Ovary (tissue), 9 donors: Measurements from ENCODE around the gene BORCS6. TPM values are rescaled to one million over a fixed set of nuclear protein-coding genes. Genes with fewer than 3 reads are reported as not detected.
"Not testable (repeated sequence)": the region's sequence is repeated elsewhere in the genome, so short reads cannot be mapped to it uniquely, and the experiment has no call there.

ENCODE experiments used
- DNase-seq, 5 donors: peaks; one replicate each; pipeline ENCODE4 v3.0.0-alpha.2; 2019 to 2020
- H3K27ac ChIP-seq, 2 donors: fragments of 200-600 bp; one replicate each; pipeline versions ENCODE4 v1.5.1 to v1.8.0; 2019 to 2022
- H3K27me3 ChIP-seq: fragments of 200-600 bp; one replicate; pipeline ENCODE4 v1.8.0; 2022
- H3K36me3 ChIP-seq: fragments of 200-600 bp; sonication (generic); one replicate; pipeline ENCODE4 v1.5.1; 2019
- H3K4me1 ChIP-seq: one replicate; pipeline ENCODE4 v1.8.1; 2013; ENCODE audit warnings: mild to moderate bottlenecking, moderate library complexity; ENCODE audit not compliant: insufficient read depth
- H3K4me3 ChIP-seq: fragments of 200-600 bp; sonication (generic); one replicate; pipeline ENCODE4 v1.5.1; 2017
- H3K9me3 ChIP-seq, 2 donors: fragments of 200-600 bp in 1 of 2; sonication (generic) in 1 of 2; one replicate each; pipeline versions ENCODE4 v1.5.1 to v1.8.1; 2013 to 2019; ENCODE audit warnings: mild to moderate bottlenecking in 1 of 2, moderate library complexity in 1 of 2
- EP300 ChIP-seq: sonication (generic); formaldehyde crosslinking; IDR thresholded peaks from one replicate; pipeline ENCODE4 v1.6.1; 2017; ENCODE audit warnings: antibody characterized with exemption
- POLR2A ChIP-seq: fragments of 450-650 bp; IDR thresholded peaks from one replicate; pipeline ENCODE4 v1.6.1; 2017; ENCODE audit warnings: antibody characterized with exemption, mild to moderate bottlenecking, moderate library complexity
- WGBS, 3 donors: extraction: QIAGEN DNeasy Blood & Tissue Kit in 1 of 3; methylation state at CpG; one replicate each; pipeline versions ENCODE4 v1.1.5 to v1.1.7; 2013 to 2017; 5-methylcytosine and 5-hydroxymethylcytosine counted together
- intact Hi-C, 4 donors: fragments of 100-400 bp; cut with DNase I; formaldehyde crosslinking; loops; one replicate each; pipeline versions ENCODE4 v1.11.0 to v1.15.1; 2022 to 2023
- polyA plus RNA-seq, 2 donors: library from polyadenylated mRNA; stranded (reverse); fragments of 200-250 nt in 1 of 2; fragments of 350-450 nt in 1 of 2; fragmentation: Illumina TruSeq in 1 of 2; extraction: RNeasy Lipid Tissue Mini Kit (QIAGEN cat#74804) in 1 of 2; gene quantifications; one replicate each; pipeline ENCODE4 v1.2.3, GENCODE V29; 2013 to 2014
- total RNA-seq, 7 donors: library from RNA; depleted of rRNA in 2 of 7; stranded (reverse); fragments of >200 nt in 2 of 7; fragmentation: NEBNext Ultra II Directional in 3 of 7; extraction: Animal tissue kit (Norgen Biotek cat#: 25700) in 3 of 7; gene quantifications; one replicate each; pipeline versions ENCODE4 v1.1.0 to v1.2.4, GENCODE V29; 2016 to 2023
- TF ChIP-seq, protein P1 (sequence below), 3 donors: fragments of 450-650 bp in 2 of 3; fragments of 200-600 bp in 1 of 3; IDR thresholded peaks; one replicate each; pipeline versions ENCODE4 v1.5.1 to v1.8.0; 2016 to 2022; ENCODE audit warnings: antibody characterized with exemption in 3 of 3, mild to moderate bottlenecking in 1 of 3
- donor health status: DM: no; HTN: no; CAD: no; lungs with moderate emphysema.
- donor health status: DM: no; HTN: no; CAD: no.
- donor health status: Bipolar disorder and iron deficiency.
- donor health status: DM: yes; HTN: yes; CAD: no.
- donor health status: DM: no; HTN: no; CAD: no.
- donor health status: DM: yes; HTN: yes; CAD: no.

Gene BORCS6
- total and polyA plus RNA-seq, 9 donors: 1.3 to 7.2 (median 6.7) TPM

DNA sequence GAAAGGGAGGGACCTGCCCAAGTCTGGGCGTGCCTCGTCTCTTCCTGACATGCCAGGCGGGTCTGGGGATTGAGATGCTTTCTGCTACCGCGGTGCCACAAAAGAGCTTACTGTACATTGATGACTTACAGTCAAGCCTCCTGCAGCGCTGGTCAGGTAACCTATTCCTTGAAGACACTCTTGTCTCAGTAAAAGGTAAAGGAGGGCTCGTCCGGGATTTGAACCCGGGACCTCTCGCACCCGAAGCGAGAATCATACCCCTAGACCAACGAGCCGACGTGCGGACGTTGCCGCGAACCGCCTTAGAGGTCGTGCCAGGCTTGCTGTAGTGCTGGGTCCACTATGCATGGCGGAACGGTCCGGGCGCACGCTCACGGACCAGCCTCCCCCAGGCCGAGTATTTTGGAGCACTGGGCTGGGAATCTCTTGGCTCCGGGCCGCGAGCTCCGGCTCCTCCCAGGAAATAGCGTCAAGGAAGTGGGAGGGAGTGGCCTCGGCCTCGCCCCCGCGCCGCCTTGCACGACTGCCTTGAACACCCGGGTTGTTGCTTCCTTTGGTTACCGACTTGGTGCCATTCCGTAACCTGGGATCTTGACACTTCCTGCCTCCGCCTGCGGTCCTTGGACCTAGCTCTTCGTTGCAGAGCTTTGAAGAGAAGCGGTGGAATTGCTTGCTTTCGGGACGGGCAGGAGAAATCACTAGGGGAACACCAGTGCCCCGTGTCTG, 32.8 kb upstream of the BORCS6 start:
- TF ChIP-seq POLR2A (peak; percentile 84), EP300 (no peak)
- TF ChIP-seq, protein P1, sequence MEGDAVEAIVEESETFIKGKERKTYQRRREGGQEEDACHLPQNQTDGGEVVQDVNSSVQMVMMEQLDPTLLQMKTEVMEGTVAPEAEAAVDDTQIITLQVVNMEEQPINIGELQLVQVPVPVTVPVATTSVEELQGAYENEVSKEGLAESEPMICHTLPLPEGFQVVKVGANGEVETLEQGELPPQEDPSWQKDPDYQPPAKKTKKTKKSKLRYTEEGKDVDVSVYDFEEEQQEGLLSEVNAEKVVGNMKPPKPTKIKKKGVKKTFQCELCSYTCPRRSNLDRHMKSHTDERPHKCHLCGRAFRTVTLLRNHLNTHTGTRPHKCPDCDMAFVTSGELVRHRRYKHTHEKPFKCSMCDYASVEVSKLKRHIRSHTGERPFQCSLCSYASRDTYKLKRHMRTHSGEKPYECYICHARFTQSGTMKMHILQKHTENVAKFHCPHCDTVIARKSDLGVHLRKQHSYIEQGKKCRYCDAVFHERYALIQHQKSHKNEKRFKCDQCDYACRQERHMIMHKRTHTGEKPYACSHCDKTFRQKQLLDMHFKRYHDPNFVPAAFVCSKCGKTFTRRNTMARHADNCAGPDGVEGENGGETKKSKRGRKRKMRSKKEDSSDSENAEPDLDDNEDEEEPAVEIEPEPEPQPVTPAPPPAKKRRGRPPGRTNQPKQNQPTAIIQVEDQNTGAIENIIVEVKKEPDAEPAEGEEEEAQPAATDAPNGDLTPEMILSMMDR (IDR thresholded peaks at IDR 0.05): no peak
- Histone ChIP-seq H3K36me3 (no peaks in the 10 kb centered on the region), H3K9me3 (no peaks in the 10 kb centered on the region), H3K27ac (peak overlapping the region; percentile 96), H3K4me3 (peak overlapping the region; percentile 69), H3K27me3 (no peaks in the 10 kb centered on the region), H3K4me1 (peaks cover 6% of the 10 kb centered on the region)
- 1% methylated on average over 49 of the region's 49 CpGs for WGBS, 3 donors
- intact Hi-C loops: loop anchor here (2.0 to 10.0 kb wide), 6 partner anchors 26 to 102 kb away; partner anchors contain the start of genes HES7 (in 2 of the 4), CTC1 (in 1 of the 4) and PFAS (in 1 of the 4)
- peak; percentile 96 to 98 (median 97) for DNase-seq

DNA sequence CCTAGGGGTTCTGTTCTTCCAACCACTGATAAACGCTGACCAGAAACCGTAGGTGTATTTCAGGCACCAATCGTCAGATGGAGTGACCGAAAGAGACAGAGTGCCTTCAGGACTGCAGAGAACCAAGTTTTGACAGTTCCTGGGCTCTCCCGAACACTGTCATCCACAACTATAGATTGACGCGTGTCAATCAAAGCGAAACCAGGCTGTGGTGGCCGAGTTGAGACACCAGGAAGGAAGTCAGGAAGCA, 32.3 kb upstream of the BORCS6 start:
- TF ChIP-seq EP300: no peak
- TF ChIP-seq, protein P1 (IDR thresholded peaks at IDR 0.05): no peak
- TF ChIP-seq POLR2A: no peak
- peaks cover 3% of the 10 kb centered on the region for H3K4me1 ChIP-seq

DNA sequence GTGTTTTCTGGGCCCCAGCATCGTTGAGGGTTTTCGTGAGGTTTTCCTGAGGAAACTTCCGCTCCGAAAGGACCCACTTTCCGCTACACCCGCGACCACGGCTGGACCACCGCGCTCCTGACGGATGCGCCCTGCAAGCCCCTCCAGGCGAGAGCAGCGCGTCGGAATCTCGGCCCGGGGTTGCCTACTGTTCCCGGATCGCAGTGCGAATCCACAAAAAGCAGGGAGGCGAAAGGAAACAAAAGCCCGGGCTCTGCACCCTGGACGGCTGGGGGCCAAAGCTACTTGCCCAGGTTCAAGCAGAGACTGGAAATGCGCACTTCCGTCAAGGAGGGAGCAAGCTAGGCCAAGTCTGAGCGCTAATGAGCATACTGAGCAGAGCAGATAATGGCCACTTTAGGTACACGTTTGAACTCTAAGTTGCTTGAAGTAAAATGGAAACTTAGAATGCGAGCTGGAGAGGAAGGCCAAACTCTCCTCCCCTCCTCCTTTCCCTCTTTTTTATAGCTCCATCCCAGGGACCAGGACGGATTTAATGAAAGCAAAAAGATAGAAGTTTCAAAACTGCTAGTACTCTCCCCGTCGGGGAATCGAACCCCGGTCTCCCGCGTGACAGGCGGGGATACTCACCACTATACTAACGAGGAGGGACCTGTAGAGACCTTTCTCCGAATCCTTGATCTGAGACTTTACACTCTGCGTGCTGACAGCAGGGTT, 31.8 kb upstream of the BORCS6 start:
- Histone ChIP-seq H3K27ac (peak overlapping the region; percentile 96), H3K27me3 (no peaks in the 10 kb centered on the region), H3K9me3 (no peaks in the 10 kb centered on the region), H3K4me1 (peaks cover 2% of the 10 kb centered on the region), H3K4me3 (peak overlapping the region; percentile 69), H3K36me3 (no peaks in the 10 kb centered on the region)
- TF ChIP-seq POLR2A: no peak
- no peak for TF ChIP-seq EP300
- TF ChIP-seq, protein P1 (IDR thresholded peaks at IDR 0.05): peak in 1 of 3 donors; percentile 27
- 0% methylated on average over 40 of the region's 40 CpGs for WGBS, 3 donors
- intact Hi-C loops: loop anchor here (2.0 to 10.0 kb wide), 6 partner anchors 27 to 101 kb away; partner anchors contain the start of genes HES7 (in 2 of the 4), CTC1 (in 1 of the 4) and PFAS (in 1 of the 4)
- DNase-seq: peak; percentile 84 to 92 (median 91)

More for the DNA sequence above, 32.3 kb upstream of the BORCS6 start:
- intact Hi-C loops: loop anchor here (2.0 to 10.0 kb wide), 6 partner anchors 26 to 102 kb away; partner anchors contain the start of genes HES7 (in 2 of the 4), CTC1 (in 1 of the 4) and PFAS (in 1 of the 4)
- Histone ChIP-seq H3K4me3 (peak overlapping the region; percentile 69), H3K27me3 (no peaks in the 10 kb centered on the region), H3K9me3 (no peaks in the 10 kb centered on the region), H3K27ac (peak overlapping the region; percentile 96), H3K36me3 (no peaks in the 10 kb centered on the region)
- WGBS, 3 donors: 0 to 2% (median 1%) methylated on average over 9 of the region's 9 CpGs
- no peak for DNase-seq

DNA sequence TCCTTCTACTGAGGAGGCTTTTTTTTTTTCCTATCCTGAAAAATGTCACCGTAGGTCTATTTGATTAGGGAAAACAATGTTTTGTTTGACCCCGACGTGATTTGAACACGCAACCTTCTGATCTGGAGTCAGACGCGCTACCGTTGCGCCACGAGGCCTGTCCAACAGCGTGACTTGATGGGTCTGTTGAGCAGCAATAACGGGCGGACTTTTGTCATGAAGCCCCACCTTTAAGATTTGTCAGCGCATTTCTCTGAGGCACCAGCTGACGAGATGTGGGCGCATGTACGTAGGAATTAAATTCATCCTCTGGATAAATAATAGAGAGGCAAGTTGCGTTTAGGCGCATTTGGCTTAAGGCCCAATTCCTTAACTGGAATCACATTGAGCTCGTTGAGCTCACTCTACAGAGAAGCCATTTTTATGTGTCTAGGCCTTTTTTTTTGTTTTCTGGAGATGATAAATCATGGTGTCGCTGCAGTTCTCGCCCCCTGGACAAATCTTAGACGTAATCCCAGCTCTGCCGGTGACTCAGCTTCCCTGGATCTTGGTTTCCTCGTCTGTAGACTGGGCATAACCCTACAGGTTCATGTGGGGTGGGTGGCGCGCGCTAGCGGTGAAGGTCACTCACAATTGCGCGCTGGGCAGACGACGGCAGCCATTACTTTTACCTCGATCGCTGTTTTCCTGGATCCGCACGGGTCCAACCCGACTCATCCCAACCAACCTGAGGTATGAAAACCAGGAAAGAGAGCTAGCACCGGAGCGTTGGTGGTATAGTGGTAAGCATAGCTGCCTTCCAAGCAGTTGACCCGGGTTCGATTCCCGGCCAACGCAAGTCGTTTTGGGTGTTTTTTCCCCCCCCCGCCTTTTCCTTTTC, 31.0 kb upstream of the BORCS6 start:
- intact Hi-C loops: loop anchor here in 3 of 4 donors (5.0 to 10.0 kb wide), 3 partner anchors 34 to 99 kb away; partner anchors contain the start of gene HES7 (in 2 of the 3)
- DNase-seq: peak; percentile 92 to 96 (median 93)
- H3K9me3 ChIP-seq: no peaks in the 10 kb centered on the region

DNA sequence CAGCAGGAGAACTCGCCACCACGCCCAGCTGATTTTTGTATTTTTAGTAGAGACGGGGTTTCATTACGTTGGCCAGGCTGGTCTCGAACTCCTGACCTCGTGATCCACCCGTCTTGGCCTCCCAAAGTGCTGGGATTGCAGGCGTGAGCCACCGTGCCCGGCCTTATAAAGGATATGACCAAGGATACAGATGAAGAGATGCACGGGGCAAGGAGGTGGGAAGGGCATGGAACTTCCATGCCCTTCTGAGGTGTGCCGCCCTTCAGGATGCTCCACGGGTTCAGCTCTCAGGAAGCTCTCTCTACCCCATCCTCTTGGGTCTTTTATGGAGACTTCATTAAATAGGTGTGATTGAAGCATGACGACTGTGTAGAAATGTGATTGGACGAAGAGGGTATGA, 24.0 kb upstream of the BORCS6 start:
- DNase-seq, H3K27ac ChIP-seq, H3K4me1 ChIP-seq, H3K4me3 ChIP-seq, H3K36me3 ChIP-seq, H3K27me3 ChIP-seq, intact Hi-C loops, H3K9me3 ChIP-seq: not testable (repeated sequence)
- 77 to 84% (median 82%) methylated on average over 15 of the region's 15 CpGs for WGBS, 3 donors

More for the DNA sequence above, 31.0 kb upstream of the BORCS6 start:
- TF ChIP-seq, protein P1 (IDR thresholded peaks at IDR 0.05): peak in 1 of 3 donors; percentile 12
- TF ChIP-seq EP300: peak; percentile 31
- TF ChIP-seq POLR2A: peak; percentile 11
- H3K27ac ChIP-seq: peak overlapping the region; percentile 96
- no peaks in the 10 kb centered on the region for H3K27me3 ChIP-seq
- no peaks in the 10 kb centered on the region for H3K36me3 ChIP-seq
- WGBS, 3 donors: 0% methylated on average over 45 of the region's 45 CpGs
- peaks cover 2% of the 10 kb centered on the region for H3K4me1 ChIP-seq
- peak overlapping the region; percentile 69 for H3K4me3 ChIP-seq
